Endometrium (tissue), 2 donors: Measurements from ENCODE around the gene FAM83B.
"Not testable (repeated sequence)": the region's sequence is repeated elsewhere in the genome, so short reads cannot be mapped to it uniquely, and the experiment has no call there.

Experiments
- FAIRE-seq: peaks from 2 replicates; lab custom pipeline; 2012; peaks lifted over from hg19 to GRCh38; lab: Jason Lieb, UNC
- donor health status: control.
- donor health status: control.

The FAM83B gene

GRCh38 chr6:54897462-54898189 lies 51.1 kb downstream of the FAM83B start:
- no peak for FAIRE-seq

GRCh38 chr6:54898767-54899166 lies 52.2 kb downstream of the FAM83B start:
- FAIRE-seq, result no peak

- no peak for FAIRE-seq
Observed at GRCh38 chr6:54899442-54899841, 52.9 kb downstream of the FAM83B start.

- no peak for FAIRE-seq
Observed at GRCh38 chr6:54899986-54900385, 53.4 kb downstream of the FAM83B start.

GRCh38 chr6:54900666-54901065 lies 54.1 kb downstream of the FAM83B start:
- FAIRE-seq, result no peak

- FAIRE-seq, result no peak
Observed at GRCh38 chr6:54903884-54904283, 57.3 kb downstream of the FAM83B start.

GRCh38 chr6:54907355-54907754 lies 60.8 kb downstream of the FAM83B start:
- FAIRE-seq, result no peak

GRCh38 chr6:54909184-54909583 lies 62.6 kb downstream of the FAM83B start:
- no peak for FAIRE-seq

GRCh38 chr6:54910431-54910884 lies 63.9 kb downstream of the FAM83B start:
- FAIRE-seq, result no peak

- no peak for FAIRE-seq
Observed at GRCh38 chr6:54910921-54911320, 64.3 kb downstream of the FAM83B start.

GRCh38 chr6:54913211-54913610 lies 66.6 kb downstream of the FAM83B start:
- no peak for FAIRE-seq

- no peak for FAIRE-seq
Observed at GRCh38 chr6:54916858-54917257, 70.3 kb downstream of the FAM83B start.

- no peak for FAIRE-seq
Observed at GRCh38 chr6:54920628-54921027, 74.1 kb downstream of the FAM83B start.

GRCh38 chr6:54921891-54922290 lies 75.3 kb downstream of the FAM83B start:
- no peak for FAIRE-seq

- FAIRE-seq, result no peak
Observed at GRCh38 chr6:54929245-54929909, 82.8 kb downstream of the FAM83B start.

- no peak for FAIRE-seq
Observed at GRCh38 chr6:54932622-54933021, 86.1 kb downstream of the FAM83B start.

- FAIRE-seq, result no peak
Observed at GRCh38 chr6:54935739-54936138, 89.2 kb downstream of the FAM83B start.

GRCh38 chr6:54937371-54937770 lies 90.8 kb downstream of the FAM83B start:
- FAIRE-seq, result no peak

GRCh38 chr6:54957698-54958097 lies 111.1 kb downstream of the FAM83B start:
- FAIRE-seq, result no peak

- FAIRE-seq, result no peak
Observed at GRCh38 chr6:54958446-54958845, 111.9 kb downstream of the FAM83B start.

GRCh38 chr6:54959820-54960219 lies 113.2 kb downstream of the FAM83B start:
- FAIRE-seq, result no peak

GRCh38 chr6:54961372-54961771 lies 114.8 kb downstream of the FAM83B start:
- FAIRE-seq, result not testable (repeated sequence)

- FAIRE-seq, result no peak
Observed at GRCh38 chr6:54970337-54970736, 123.8 kb downstream of the FAM83B start.

GRCh38 chr6:54971825-54972224 lies 125.3 kb downstream of the FAM83B start:
- no peak for FAIRE-seq
